Measurements from ENCODE around the gene RAB32.

The RAB32 gene

GRCh38 chr6:146598772-146599405 is 55.3 kb downstream of the RAB32 start, which contains the start of gene ADGB:
Gene ADGB, plus strand, starts transcription at chr6:146598972. Its CDS starts 69 bp downstream, at chr6:146599041.
- H3K9me3 ChIP-seq (ENCODE audit: control insufficient read depth in 5 of 5, low read length in 5 of 5), result no peaks in the 10 kb centered on the region
- H3K4me1 ChIP-seq (ENCODE audit: control insufficient read depth in 5 of 5, insufficient read depth in 5 of 5, low read length in 5 of 5), result peaks cover 0 to 14% (median 12%) of the 10 kb centered on the region in 5 donors
- no peak within 1 kb of the TSS for H3K27ac ChIP-seq (ENCODE audit: low read depth, low read length)
- peak within 1 kb of the TSS in 3 of 5 donors; percentile 23 to 53 (median 33) for H3K9ac ChIP-seq (ENCODE audit: low read length in 5 of 5)
- peak within 1 kb of the TSS; percentile 60 to 87 (median 75) for H3K4me3 ChIP-seq (ENCODE audit: low read depth in 1 of 5, low read length in 5 of 5)
- H3K27me3 ChIP-seq (ENCODE audit: control insufficient read depth in 5 of 5, insufficient read depth in 4 of 5, low read length in 5 of 5), result no peaks in the 10 kb centered on the region
- H3K36me3 ChIP-seq (ENCODE audit: control insufficient read depth in 5 of 5, insufficient read depth in 5 of 5, low read length in 5 of 5), result no peaks in the 10 kb centered on the region

GRCh38 chr6:146601352-146601751 is 57.7 kb downstream of the RAB32 start:
- Histone ChIP-seq H3K27me3 (ENCODE audit: control insufficient read depth in 5 of 5, insufficient read depth in 4 of 5, low read length in 5 of 5) (no peaks in the 10 kb centered on the region), H3K9ac (ENCODE audit: low read length in 5 of 5) (no peak overlapping the region), H3K36me3 (ENCODE audit: control insufficient read depth in 5 of 5, insufficient read depth in 5 of 5, low read length in 5 of 5) (no peaks in the 10 kb centered on the region), H3K27ac (ENCODE audit: low read depth, low read length) (no peak overlapping the region), H3K9me3 (ENCODE audit: control insufficient read depth in 5 of 5, low read length in 5 of 5) (no peaks in the 10 kb centered on the region), H3K4me1 (ENCODE audit: control insufficient read depth in 5 of 5, insufficient read depth in 5 of 5, low read length in 5 of 5) (peaks cover 0 to 14% (median 11%) of the 10 kb centered on the region in 5 donors), H3K4me3 (ENCODE audit: low read depth in 1 of 5, low read length in 5 of 5) (no peak overlapping the region)

DNA sequence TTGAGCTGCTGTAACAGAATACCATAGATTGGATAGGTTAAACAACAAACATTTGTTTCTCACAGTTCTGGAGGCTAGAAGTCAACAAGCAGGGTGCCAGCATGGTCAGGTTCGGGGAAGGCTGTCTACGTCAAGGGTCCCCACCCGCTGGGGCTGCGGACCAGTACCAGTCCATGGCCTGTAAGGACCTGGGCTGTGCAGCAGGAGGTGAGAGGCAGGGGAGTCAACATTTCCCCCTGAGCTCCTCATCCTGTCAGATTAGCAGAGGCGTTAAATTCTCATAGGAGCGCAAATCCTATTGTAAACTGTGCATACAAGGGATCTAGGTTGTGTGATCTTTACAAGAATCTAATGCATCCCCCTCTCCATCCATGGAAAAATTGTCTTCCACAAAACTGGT is 58.9 kb downstream of the RAB32 start:
- Histone ChIP-seq H3K27ac (ENCODE audit: low read depth, low read length) (no peak overlapping the region), H3K4me3 (ENCODE audit: low read depth in 1 of 5, low read length in 5 of 5) (no peak overlapping the region), H3K9me3 (ENCODE audit: control insufficient read depth in 5 of 5, low read length in 5 of 5) (peaks cover 0 to 6% (median 0%) of the 10 kb centered on the region in 5 donors), H3K4me1 (ENCODE audit: control insufficient read depth in 5 of 5, insufficient read depth in 5 of 5, low read length in 5 of 5) (peaks cover 0 to 12% (median 9%) of the 10 kb centered on the region in 5 donors), H3K36me3 (ENCODE audit: control insufficient read depth in 5 of 5, insufficient read depth in 5 of 5, low read length in 5 of 5) (no peaks in the 10 kb centered on the region), H3K9ac (ENCODE audit: low read length in 5 of 5) (no peak overlapping the region), H3K27me3 (ENCODE audit: control insufficient read depth in 5 of 5, insufficient read depth in 4 of 5, low read length in 5 of 5) (no peaks in the 10 kb centered on the region)

All from subcutaneous abdominal adipose tissue (tissue), 5 donors.